HepG2 (cell line): ENCODE results near the gene RING1. TPM values are rescaled to one million over a fixed set of nuclear protein-coding genes. Genes with fewer than 3 reads are reported as not detected.

ENCODE experiments used
- BCL3 ChIP-seq: sonication (generic); formaldehyde crosslinking; IDR thresholded peaks from 2 replicates; pipeline ENCODE4 v1.5.1; 2020; ENCODE audit warnings: mild to moderate bottlenecking, missing genetic modification reagents, moderate library complexity
- HMG20A ChIP-seq: IDR thresholded peaks from 2 replicates; pipeline ENCODE4 v1.6.1; 2016; ENCODE audit warnings: borderline replicate concordance
- JUND ChIP-seq: sonication (generic); formaldehyde crosslinking; IDR thresholded peaks from 2 replicates; pipeline ENCODE4 v1.8.0; 2022; ENCODE audit warnings: mild to moderate bottlenecking, missing genetic modification reagents
- RBFOX2 ChIP-seq: fragments of 200-400 bp; formaldehyde crosslinking; IDR thresholded peaks from 2 replicates; pipeline ENCODE4 v1.6.1; 2017; ENCODE audit warnings: low read depth, mild to moderate bottlenecking, low read length
- REST ChIP-seq, 2 experiments: IDR thresholded peaks; 2 replicates each; pipeline ENCODE4 v1.6.1; 2011 to 2012; ENCODE audit warnings: low read length in 2 of 2, borderline replicate concordance in 1 of 2, low read depth in 1 of 2, mild to moderate bottlenecking in 1 of 2, moderate library complexity in 1 of 2
- SETDB1 ChIP-seq: sonication (generic); formaldehyde crosslinking; IDR thresholded peaks from 2 replicates; pipeline ENCODE4 v1.5.1; 2020; ENCODE audit warnings: missing genetic modification reagents, mild to moderate bottlenecking, borderline replicate concordance
- SNAPC4 ChIP-seq: sonication (generic); formaldehyde crosslinking; IDR thresholded peaks from 2 replicates; pipeline ENCODE4 v1.4.0; 2020; ENCODE audit warnings: mild to moderate bottlenecking, missing genetic modification reagents
- U2AF2 ChIP-seq: fragments of 200-400 bp; formaldehyde crosslinking; IDR thresholded peaks from 2 replicates; pipeline ENCODE4 v1.6.1; 2017; ENCODE audit warnings: low read depth, mild to moderate bottlenecking, low read length
- ZBTB46 ChIP-seq: sonication (generic); formaldehyde crosslinking; IDR thresholded peaks from 2 replicates; pipeline ENCODE4 v1.4.0; 2020; ENCODE audit warnings: mild to moderate bottlenecking, missing genetic modification reagents, borderline replicate concordance
- ZBTB7A ChIP-seq: sonication (generic); formaldehyde crosslinking; IDR thresholded peaks from 2 replicates; pipeline ENCODE4 v1.8.0; 2022; ENCODE audit warnings: mild to moderate bottlenecking, missing genetic modification reagents
- ZFY ChIP-seq: sonication (generic); formaldehyde crosslinking; IDR thresholded peaks from 2 replicates; pipeline ENCODE4 v1.4.0; 2020; ENCODE audit warnings: missing genetic modification reagents
- ZNF136 ChIP-seq: sonication (generic); formaldehyde crosslinking; IDR thresholded peaks from 2 replicates; pipeline ENCODE4 v1.8.1; 2022; ENCODE audit warnings: low read depth, mild to moderate bottlenecking, moderate library complexity, missing genetic modification reagents
- ZNF205 ChIP-seq: IDR thresholded peaks from 2 replicates; pipeline ENCODE4 v1.6.1; 2018; ENCODE audit warnings: missing biosample characterization, missing genetic modification reagents
- ZNF546 ChIP-seq: sonication (generic); formaldehyde crosslinking; conservative IDR thresholded peaks from 2 replicates; pipeline ENCODE4 v1.8.1; 2023; ENCODE audit warnings: mild to moderate bottlenecking, missing genetic modification reagents
- ZNF564 ChIP-seq: sonication (generic); formaldehyde crosslinking; IDR thresholded peaks from 2 replicates; pipeline ENCODE4 v1.8.1; 2023; ENCODE audit warnings: mild to moderate bottlenecking, missing genetic modification reagents
- ZNF776 ChIP-seq: sonication (generic); formaldehyde crosslinking; IDR thresholded peaks from 2 replicates; pipeline ENCODE4 v1.4.0; 2020; ENCODE audit warnings: mild to moderate bottlenecking, missing genetic modification reagents
- polyA plus RNA-seq, 8 experiments: library from polyadenylated mRNA; depleted of rRNA in 3 of 8; stranded (reverse) in 7 of 8; unstranded in 1 of 8; fragments of >200 nt; fragmentation: Illumina TruSeq in 4 of 8; extraction: Trizol in 4 of 8; gene quantifications; 2 replicates each; pipeline versions ENCODE4 v1.2.1 to v1.2.3, GENCODE V29; 2011 to 2016; ENCODE audit warnings: low read depth in 4 of 8, missing spikeins in 1 of 8, mixed read lengths in 1 of 8; ENCODE audit not compliant: insufficient read depth in 1 of 8
- total RNA-seq, 5 experiments: library from RNA; depleted of rRNA; stranded (reverse); fragments of >200 nt; fragmentation: Illumina TruSeq; extraction: Trizol; gene quantifications; 2 replicates each; pipeline ENCODE4 v1.2.3, GENCODE V29; 2016; ENCODE audit warnings: low read depth in 1 of 5

RING1 gene
- total and polyA plus RNA-seq, 2 of the 13 experiments (the other 11 are each of a cell fraction or from before 2014, with no cell fraction given) = 23.9 to 33.6 TPM

- TF ChIP-seq SNAPC4 (CRISPR knock-in tag) = peak; percentile 43; the same call in 1 of the 2 replicates
- no peak; a peak in 1 of 4 replicates for TF ChIP-seq REST (IDR thresholded peaks at IDR 0.05; ENCODE audit: borderline replicate concordance in 1 of 2, low read depth in 1 of 2, low read length in 2 of 2)
- TF ChIP-seq ZNF776 (CRISPR knock-in tag) = peak; percentile 73; the same call in 1 of the 2 replicates
- peak; percentile 98 for TF ChIP-seq RBFOX2
- TF ChIP-seq ZNF136 = no peak
- TF ChIP-seq SETDB1 (CRISPR knock-in tag) = no peak
- no peak for TF ChIP-seq U2AF2
- TF ChIP-seq ZNF564 (CRISPR knock-in tag) = peak; percentile 46; the same call in 1 of the 2 replicates
- no peak for TF ChIP-seq ZNF205 (CRISPR knock-in tag)
- peak; percentile 83 for TF ChIP-seq ZFY (CRISPR knock-in tag)
- peak; percentile 34; the same call in 1 of the 2 replicates for TF ChIP-seq ZBTB7A (CRISPR knock-in tag)
- no peak; the same call in 1 of the 2 replicates for TF ChIP-seq ZNF546 (CRISPR knock-in tag)
- TF ChIP-seq JUND (CRISPR knock-in tag) = peak; percentile 30
- peak; percentile 89; the same call in 1 of the 2 replicates for TF ChIP-seq BCL3 (CRISPR knock-in tag)
- TF ChIP-seq ZBTB46 (CRISPR knock-in tag) = no peak
- no peak; the same call in none of the 2 replicates for TF ChIP-seq HMG20A (CRISPR knock-in tag)
Measured at GRCh38 chr6:33200219-33201146, 7.8 kb upstream of the RING1 start, which contains the start of the genes RXRB and SLC39A7 (continued).
